Measurements from ENCODE around the gene CFHR4.
"Not testable (repeated sequence)": the region's sequence is repeated elsewhere in the genome, so short reads cannot be mapped to it uniquely, and the experiment has no call there.

CFHR4 gene

GRCh38 chr1:196887515-196888239, at the start of gene CFHR4:
TSS of gene CFHR4 (plus strand) at chr1:196888052. CDS start at chr1:196888151, 99 bp downstream.
- no peak for DNase-seq (ENCODE audit: low read depth)
- no peak within 1 kb of the TSS for H3K4me3 ChIP-seq (ENCODE audit: low read length)
- TF ChIP-seq CTCF (conservative IDR thresholded peaks at IDR 0.05; ENCODE audit: low read depth, low read length): no peak

GRCh38 chr1:196849613-196850492, 38.0 kb upstream of the CFHR4 start:
- not testable (repeated sequence) for DNase-seq (ENCODE audit: low read depth); H3K4me3 ChIP-seq (ENCODE audit: low read length)

- no peak for TF ChIP-seq CTCF (conservative IDR thresholded peaks at IDR 0.05; ENCODE audit: low read depth, low read length)
- no peak for DNase-seq (ENCODE audit: low read depth)
- H3K4me3 ChIP-seq (ENCODE audit: low read length): no peak overlapping the region
Observed at GRCh38 chr1:196856053-196856452, 31.8 kb upstream of the CFHR4 start.

- DNase-seq (ENCODE audit: low read depth): no peak
- no peak overlapping the region for H3K4me3 ChIP-seq (ENCODE audit: low read length)
- no peak for TF ChIP-seq CTCF (conservative IDR thresholded peaks at IDR 0.05; ENCODE audit: low read depth, low read length)
Observed at GRCh38 chr1:196857188-196857587, 30.7 kb upstream of the CFHR4 start.

- TF ChIP-seq CTCF (conservative IDR thresholded peaks at IDR 0.05; ENCODE audit: low read depth, low read length): no peak
- H3K4me3 ChIP-seq (ENCODE audit: low read length): no peak overlapping the region
- DNase-seq (ENCODE audit: low read depth): no peak
Observed at GRCh38 chr1:196858811-196859210, 29.0 kb upstream of the CFHR4 start.

- H3K4me3 ChIP-seq (ENCODE audit: low read length): no peak overlapping the region
- DNase-seq (ENCODE audit: low read depth): no peak
- TF ChIP-seq CTCF (conservative IDR thresholded peaks at IDR 0.05; ENCODE audit: low read depth, low read length): no peak
Observed at GRCh38 chr1:196860323-196860884, 27.4 kb upstream of the CFHR4 start.

- H3K4me3 ChIP-seq (ENCODE audit: low read length): no peak overlapping the region
- TF ChIP-seq CTCF (conservative IDR thresholded peaks at IDR 0.05; ENCODE audit: low read depth, low read length): no peak
- no peak for DNase-seq (ENCODE audit: low read depth)
Observed at GRCh38 chr1:196861429-196861828, 26.4 kb upstream of the CFHR4 start.
